SK-N-SH treated with all-trans-retinoic acid at 6 μM for 48 hours (cell line): ENCODE measurements around the gene PDLIM4.

Experiments used
- ATAC-seq: fragments of 200-7000 bp; cut with Tn5 transposase; 3 replicates; pipeline ENCODE4 v1.9.1; 2020; ENCODE audit warnings: mild to moderate bottlenecking, moderate library complexity
- ARNTL ChIP-seq: fragments of 450-650 bp; formaldehyde crosslinking; IDR thresholded peaks from 2 replicates; pipeline ENCODE4 v1.5.0; 2020; ENCODE audit warnings: low read depth, mild to moderate bottlenecking, moderate library complexity, borderline replicate concordance
- BACH2 ChIP-seq: fragments of 250-450 bp; sonication (Bioruptor Pico); IDR thresholded peaks from 2 replicates; pipeline ENCODE4 v1.9.0; 2021; ENCODE audit warnings: mild to moderate bottlenecking, borderline replicate concordance
- CSDC2 ChIP-seq: fragments of 250-450 bp; sonication (Bioruptor Pico); IDR thresholded peaks from 2 replicates; pipeline ENCODE4 v1.5.0; 2020; ENCODE audit warnings: mild to moderate bottlenecking, moderate library complexity
- CSRNP3 ChIP-seq: fragments of 250-450 bp; sonication (Bioruptor Pico); IDR thresholded peaks from 2 replicates; pipeline ENCODE4 v1.5.1; 2021; ENCODE audit warnings: mild to moderate bottlenecking, moderate library complexity
- ESRRG ChIP-seq: fragments of 250-450 bp; sonication (Bioruptor Pico); IDR thresholded peaks from 2 replicates; pipeline ENCODE4 v1.6.1; 2021; ENCODE audit warnings: mild to moderate bottlenecking
- GLIS3 ChIP-seq: fragments of 250-450 bp; sonication (Bioruptor Pico); IDR thresholded peaks from 2 replicates; pipeline ENCODE4 v1.5.0; 2020; ENCODE audit warnings: mild to moderate bottlenecking, moderate library complexity
- ISL1 ChIP-seq: fragments of 250-450 bp; sonication (Bioruptor Pico); IDR thresholded peaks from 2 replicates; pipeline ENCODE4 v2.1.2; 2022; ENCODE audit warnings: mild to moderate bottlenecking, moderate library complexity
- OSR1 ChIP-seq: fragments of 250-450 bp; sonication (Bioruptor Pico); IDR thresholded peaks from 2 replicates; pipeline ENCODE4 v1.8.0; 2022; ENCODE audit warnings: moderate library complexity, mild to moderate bottlenecking, inconsistent platforms
- POU6F1 ChIP-seq: fragments of 250-450 bp; sonication (Bioruptor Pico); IDR thresholded peaks from 2 replicates; pipeline ENCODE4 v1.8.0; 2021; ENCODE audit warnings: low read depth, mild to moderate bottlenecking, moderate library complexity, borderline replicate concordance
- PPARA ChIP-seq: fragments of 250-450 bp; sonication (Bioruptor Pico); IDR thresholded peaks from 2 replicates; pipeline ENCODE4 v1.5.0; 2020; ENCODE audit warnings: mild to moderate bottlenecking, borderline replicate concordance
- RARB ChIP-seq: fragments of 250-450 bp; sonication (Bioruptor Pico); IDR thresholded peaks from 2 replicates; pipeline ENCODE4 v1.8.0; 2021; ENCODE audit warnings: mild to moderate bottlenecking, moderate library complexity
- SNAI2 ChIP-seq: fragments of 250-450 bp; sonication (Bioruptor Pico); IDR thresholded peaks from 2 replicates; pipeline ENCODE4 v1.5.0; 2020; ENCODE audit warnings: mild to moderate bottlenecking, moderate library complexity
- TCF4 ChIP-seq: fragments of 250-450 bp; sonication (Bioruptor Pico); IDR thresholded peaks from 2 replicates; pipeline ENCODE4 v1.8.0; 2021; ENCODE audit warnings: mild to moderate bottlenecking, moderate library complexity, borderline replicate concordance
- TOX ChIP-seq: fragments of 250-450 bp; sonication (Bioruptor Pico); IDR thresholded peaks from 2 replicates; pipeline ENCODE4 v1.8.0; 2021; ENCODE audit warnings: mild to moderate bottlenecking, moderate library complexity, borderline replicate concordance
- ZC3H10 ChIP-seq: fragments of 250-450 bp; sonication (Bioruptor Pico); IDR thresholded peaks from 2 replicates; pipeline ENCODE4 v1.5.1; 2021; ENCODE audit warnings: mild to moderate bottlenecking, moderate library complexity
- ZFP3 ChIP-seq: fragments of 250-450 bp; sonication (Bioruptor Pico); IDR thresholded peaks from 2 replicates; pipeline ENCODE4 v1.5.0; 2020; ENCODE audit warnings: mild to moderate bottlenecking, moderate library complexity
- ZNF565 ChIP-seq: fragments of 450-650 bp; formaldehyde crosslinking; conservative IDR thresholded peaks from 2 replicates; pipeline ENCODE4 v1.5.0; 2020; ENCODE audit warnings: low read depth, mild to moderate bottlenecking, moderate library complexity
- ZNF70 ChIP-seq: fragments of 450-650 bp; formaldehyde crosslinking; IDR thresholded peaks from 2 replicates; pipeline ENCODE4 v1.5.0; 2020; ENCODE audit warnings: mild to moderate bottlenecking, moderate library complexity
- ZNF8 ChIP-seq: fragments of 450-650 bp; formaldehyde crosslinking; IDR thresholded peaks from 2 replicates; pipeline ENCODE4 v1.5.0; 2020; ENCODE audit warnings: mild to moderate bottlenecking, moderate library complexity
- TF ChIP-seq, protein P1 (sequence below): fragments of 250-450 bp; sonication (Bioruptor Pico); IDR thresholded peaks from 2 replicates; pipeline ENCODE4 v1.8.0; 2020; ENCODE audit warnings: mild to moderate bottlenecking, moderate library complexity, borderline replicate concordance
- TF ChIP-seq, protein P2 (sequence below): fragments of 250-450 bp; sonication (Bioruptor Pico); IDR thresholded peaks from 2 replicates; pipeline ENCODE4 v1.5.0; 2020; ENCODE audit warnings: mild to moderate bottlenecking, moderate library complexity

Gene PDLIM4

DNA sequence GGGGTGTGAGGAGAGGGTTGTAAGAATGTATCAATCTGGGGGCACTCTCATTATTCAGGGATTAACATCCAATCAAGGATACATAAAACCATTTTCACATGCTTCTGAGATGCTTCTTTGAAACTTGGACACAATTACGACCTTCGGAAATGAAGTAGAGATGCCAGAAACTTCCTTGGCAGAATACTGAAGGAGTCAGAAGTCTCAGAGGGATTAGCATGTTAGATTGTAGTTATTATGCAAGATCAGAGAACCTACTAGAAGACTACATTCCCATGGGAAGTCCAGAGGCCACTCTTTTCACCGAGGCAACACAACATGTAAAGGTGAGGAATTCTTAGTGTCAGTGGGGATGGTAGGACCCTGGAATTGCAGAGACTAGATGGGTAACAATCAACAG, 31.6 kb downstream of the PDLIM4 start:
- ATAC-seq: no peak
- no peak for TF ChIP-seq RARB (CRISPR knock-in tag)
- no peak for TF ChIP-seq ZNF565 (CRISPR knock-in tag)
- no peak for TF ChIP-seq CSRNP3 (CRISPR knock-in tag)
- TF ChIP-seq ESRRG: no peak
- no peak for TF ChIP-seq SNAI2 (CRISPR knock-in tag)
- TF ChIP-seq, protein P1, sequence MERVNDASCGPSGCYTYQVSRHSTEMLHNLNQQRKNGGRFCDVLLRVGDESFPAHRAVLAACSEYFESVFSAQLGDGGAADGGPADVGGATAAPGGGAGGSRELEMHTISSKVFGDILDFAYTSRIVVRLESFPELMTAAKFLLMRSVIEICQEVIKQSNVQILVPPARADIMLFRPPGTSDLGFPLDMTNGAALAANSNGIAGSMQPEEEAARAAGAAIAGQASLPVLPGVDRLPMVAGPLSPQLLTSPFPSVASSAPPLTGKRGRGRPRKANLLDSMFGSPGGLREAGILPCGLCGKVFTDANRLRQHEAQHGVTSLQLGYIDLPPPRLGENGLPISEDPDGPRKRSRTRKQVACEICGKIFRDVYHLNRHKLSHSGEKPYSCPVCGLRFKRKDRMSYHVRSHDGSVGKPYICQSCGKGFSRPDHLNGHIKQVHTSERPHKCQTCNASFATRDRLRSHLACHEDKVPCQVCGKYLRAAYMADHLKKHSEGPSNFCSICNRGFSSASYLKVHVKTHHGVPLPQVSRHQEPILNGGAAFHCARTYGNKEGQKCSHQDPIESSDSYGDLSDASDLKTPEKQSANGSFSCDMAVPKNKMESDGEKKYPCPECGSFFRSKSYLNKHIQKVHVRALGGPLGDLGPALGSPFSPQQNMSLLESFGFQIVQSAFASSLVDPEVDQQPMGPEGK: no peak
- no peak for TF ChIP-seq ISL1 (CRISPR knock-in tag)
- no peak for TF ChIP-seq PPARA (CRISPR knock-in tag)
- TF ChIP-seq ZNF70 (CRISPR knock-in tag): no peak
- TF ChIP-seq ZC3H10 (CRISPR knock-in tag): no peak
- no peak for TF ChIP-seq ZFP3 (CRISPR knock-in tag)

DNA sequence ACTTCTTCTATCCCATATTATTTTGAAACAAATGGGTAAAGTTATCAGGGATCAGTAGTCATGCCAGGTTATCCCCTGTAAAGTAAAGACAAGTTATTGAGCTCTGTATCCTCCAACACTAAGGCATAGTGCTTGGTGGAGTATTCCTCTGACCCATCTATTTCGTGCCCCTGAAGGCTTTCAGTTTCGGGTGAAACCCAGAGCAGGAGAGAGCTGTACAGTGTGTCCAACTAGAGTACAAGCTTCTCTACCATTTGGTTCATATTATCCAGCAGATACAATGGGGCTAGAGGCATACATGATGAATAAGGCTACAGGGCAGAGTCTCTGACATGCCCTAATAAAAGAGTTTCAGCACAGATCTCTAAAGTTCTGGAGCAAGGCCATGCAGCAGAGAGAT, 33.5 kb downstream of the PDLIM4 start:
- no peak for ATAC-seq

More for the DNA sequence above, 33.5 kb downstream of the PDLIM4 start:
- TF ChIP-seq OSR1 (CRISPR knock-in tag): no peak
- TF ChIP-seq SNAI2 (CRISPR knock-in tag): no peak
- TF ChIP-seq ZFP3 (CRISPR knock-in tag): no peak
- TF ChIP-seq, protein P1: no peak
- TF ChIP-seq, protein P2, sequence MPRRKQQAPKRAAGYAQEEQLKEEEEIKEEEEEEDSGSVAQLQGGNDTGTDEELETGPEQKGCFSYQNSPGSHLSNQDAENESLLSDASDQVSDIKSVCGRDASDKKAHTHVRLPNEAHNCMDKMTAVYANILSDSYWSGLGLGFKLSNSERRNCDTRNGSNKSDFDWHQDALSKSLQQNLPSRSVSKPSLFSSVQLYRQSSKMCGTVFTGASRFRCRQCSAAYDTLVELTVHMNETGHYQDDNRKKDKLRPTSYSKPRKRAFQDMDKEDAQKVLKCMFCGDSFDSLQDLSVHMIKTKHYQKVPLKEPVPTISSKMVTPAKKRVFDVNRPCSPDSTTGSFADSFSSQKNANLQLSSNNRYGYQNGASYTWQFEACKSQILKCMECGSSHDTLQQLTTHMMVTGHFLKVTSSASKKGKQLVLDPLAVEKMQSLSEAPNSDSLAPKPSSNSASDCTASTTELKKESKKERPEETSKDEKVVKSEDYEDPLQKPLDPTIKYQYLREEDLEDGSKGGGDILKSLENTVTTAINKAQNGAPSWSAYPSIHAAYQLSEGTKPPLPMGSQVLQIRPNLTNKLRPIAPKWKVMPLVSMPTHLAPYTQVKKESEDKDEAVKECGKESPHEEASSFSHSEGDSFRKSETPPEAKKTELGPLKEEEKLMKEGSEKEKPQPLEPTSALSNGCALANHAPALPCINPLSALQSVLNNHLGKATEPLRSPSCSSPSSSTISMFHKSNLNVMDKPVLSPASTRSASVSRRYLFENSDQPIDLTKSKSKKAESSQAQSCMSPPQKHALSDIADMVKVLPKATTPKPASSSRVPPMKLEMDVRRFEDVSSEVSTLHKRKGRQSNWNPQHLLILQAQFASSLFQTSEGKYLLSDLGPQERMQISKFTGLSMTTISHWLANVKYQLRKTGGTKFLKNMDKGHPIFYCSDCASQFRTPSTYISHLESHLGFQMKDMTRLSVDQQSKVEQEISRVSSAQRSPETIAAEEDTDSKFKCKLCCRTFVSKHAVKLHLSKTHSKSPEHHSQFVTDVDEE (CRISPR knock-in tag): no peak
- TF ChIP-seq PPARA (CRISPR knock-in tag): no peak
- TF ChIP-seq ZC3H10 (CRISPR knock-in tag): no peak
- TF ChIP-seq ZNF70 (CRISPR knock-in tag): no peak
- TF ChIP-seq TOX (CRISPR knock-in tag): no peak
- TF ChIP-seq BACH2 (CRISPR knock-in tag): no peak
- TF ChIP-seq ZNF8 (CRISPR knock-in tag): no peak
- TF ChIP-seq CSDC2 (CRISPR knock-in tag): no peak
- no peak for TF ChIP-seq CSRNP3 (CRISPR knock-in tag)
- TF ChIP-seq ZNF565 (CRISPR knock-in tag): no peak
- no peak for TF ChIP-seq POU6F1
- TF ChIP-seq ISL1 (CRISPR knock-in tag): no peak
- TF ChIP-seq ARNTL (CRISPR knock-in tag): no peak
- no peak for TF ChIP-seq TCF4 (CRISPR knock-in tag)
- TF ChIP-seq GLIS3: no peak
